Measurements from ENCODE around the gene EYA4.
A peak's percentile ranks its signal among the peaks of the same experiment; 100 is the strongest.

The EYA4 gene

DNA sequence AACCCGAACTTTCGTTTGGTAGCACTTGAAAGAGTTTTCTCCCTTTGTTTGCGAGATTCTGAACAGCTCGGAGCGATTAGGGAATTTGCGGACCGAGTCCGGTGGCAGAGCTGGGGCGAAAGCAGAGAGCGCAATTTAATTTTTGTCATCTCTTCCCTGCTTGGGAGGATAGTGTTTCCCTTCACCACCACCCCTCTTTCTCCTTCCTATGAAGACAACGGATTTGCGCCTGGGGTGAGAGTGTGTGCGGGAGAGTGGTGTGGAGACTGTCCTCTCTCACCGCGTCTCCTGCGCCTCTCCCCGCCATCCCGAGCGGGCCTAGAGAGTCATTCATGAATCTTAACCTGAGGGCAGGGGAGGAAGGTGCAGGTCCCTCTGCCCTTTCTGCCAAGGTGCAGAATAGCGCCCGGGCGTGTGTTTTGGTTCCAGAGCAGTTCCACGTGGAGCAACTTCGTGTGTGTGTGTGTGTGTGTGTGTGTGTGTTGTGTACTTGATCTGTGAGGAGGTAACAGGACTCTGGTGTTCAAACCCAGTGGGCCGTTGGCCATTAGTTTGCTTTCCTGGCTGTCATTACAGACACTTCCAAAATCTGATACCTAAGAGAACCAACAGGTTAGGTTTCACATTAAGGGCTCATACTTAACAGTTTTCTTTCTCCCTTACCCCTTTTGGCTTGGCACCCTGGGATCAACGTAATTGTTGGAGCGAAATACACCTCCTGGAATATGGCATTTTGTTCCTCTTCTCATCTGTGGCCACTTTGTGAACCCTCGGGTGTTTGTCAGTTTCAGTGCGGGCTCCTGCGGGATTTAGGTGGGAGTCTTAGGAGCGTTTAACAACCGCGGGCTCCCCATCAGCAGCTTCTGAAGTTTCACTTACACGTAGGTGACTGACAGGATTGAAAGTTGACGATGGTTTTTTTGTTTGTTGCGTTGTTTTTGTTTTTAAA is 1.8 kb downstream of the EYA4 start:
- Histone ChIP-seq H3K23ac (ENCODE audit: low read length) (no peak overlapping the region), H3K4ac (ENCODE audit: low read depth, low read length) (no peak overlapping the region), H3K79me1 (ENCODE audit: low read length) (no peaks in the 10 kb centered on the region), H3K27ac (ENCODE audit: low read depth, low read length) (no peak overlapping the region), H3K36me3 (ENCODE audit: control insufficient read depth in 1 of 2, insufficient read depth in 2 of 2, low read length in 2 of 2) (no peaks in the 10 kb centered on the region), H3K14ac (ENCODE audit: low read length) (no peak overlapping the region), H3K79me2 (ENCODE audit: control insufficient read depth, insufficient read depth, low read length, poor library complexity) (no peaks in the 10 kb centered on the region), H3K4me1 (ENCODE audit: control insufficient read depth in 1 of 2, insufficient read depth in 2 of 2, low read length in 2 of 2) (peaks cover 8 to 11% of the 10 kb centered on the region in 2 experiments), H3K27me3 (ENCODE audit: insufficient read depth, low read length) (peaks cover 35% of the 10 kb centered on the region), H2BK120ac (ENCODE audit: insufficient read depth, low read length, poor library complexity) (no peak overlapping the region), H3K9me3 (ENCODE audit: insufficient read depth, low read depth, low read length) (no peaks in the 10 kb centered on the region), H4K91ac (ENCODE audit: low read depth, low read length) (no peak overlapping the region), H3K18ac (ENCODE audit: low read length) (no peak overlapping the region), H4K8ac (ENCODE audit: low read depth, low read length) (no peak overlapping the region), H2AFZ (ENCODE audit: insufficient read depth, low read length, poor library complexity) (peak overlapping the region; percentile 18), H2AK5ac (ENCODE audit: low read length) (no peak overlapping the region), H2BK12ac (ENCODE audit: low read length) (no peak overlapping the region), H3K4me3 (ENCODE audit: low read depth, low read length) (no peak overlapping the region), H4K12ac (ENCODE audit: low read depth, low read length) (no peak overlapping the region), H2BK5ac (ENCODE audit: low read depth, low read length, poor library complexity) (no peak overlapping the region), H3K4me2 (ENCODE audit: low read length) (peak overlapping the region; percentile 100), H3K9ac (ENCODE audit: low read length) (no peak overlapping the region)
- no peak for DNase-seq
- no CpG with 5 or more reads among the region's 36 CpGs for WGBS (ENCODE audit: extremely low coverage, insufficient coverage, insufficient read length)

DNA sequence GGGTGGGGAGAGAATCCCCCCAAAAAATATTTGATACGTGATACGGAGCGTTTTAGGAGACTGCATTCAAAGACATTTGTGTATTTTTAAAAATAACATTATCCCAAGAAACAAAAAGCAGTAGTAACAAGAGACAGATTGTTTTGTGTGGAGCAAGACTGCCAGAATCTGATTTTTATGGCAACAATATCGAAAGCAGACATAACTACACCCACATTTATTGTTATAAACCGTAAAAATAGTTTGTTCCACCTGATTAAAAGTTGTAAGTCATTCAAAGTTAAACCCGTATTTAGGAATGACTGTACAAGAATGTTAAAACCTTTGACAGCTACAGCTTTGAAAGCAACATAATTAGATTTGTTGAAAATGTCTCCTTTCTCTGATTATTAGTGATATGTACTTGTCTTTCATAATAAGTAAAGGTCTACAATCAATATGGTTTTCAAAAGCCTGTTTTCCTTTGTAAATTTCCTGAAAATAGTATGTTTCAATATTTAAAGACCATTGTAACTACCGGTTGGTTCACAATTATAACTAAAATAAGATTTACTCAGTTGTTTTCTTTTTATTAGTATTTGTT is 2.7 kb downstream of the EYA4 start:
- Histone ChIP-seq H2BK120ac (ENCODE audit: insufficient read depth, low read length, poor library complexity) (no peak overlapping the region), H3K27me3 (ENCODE audit: insufficient read depth, low read length) (peaks cover 35% of the 10 kb centered on the region), H3K23ac (ENCODE audit: low read length) (no peak overlapping the region), H2AK5ac (ENCODE audit: low read length) (no peak overlapping the region), H2AFZ (ENCODE audit: insufficient read depth, low read length, poor library complexity) (no peak overlapping the region), H3K14ac (ENCODE audit: low read length) (no peak overlapping the region), H3K79me2 (ENCODE audit: control insufficient read depth, insufficient read depth, low read length, poor library complexity) (no peaks in the 10 kb centered on the region), H3K9me3 (ENCODE audit: insufficient read depth, low read depth, low read length) (no peaks in the 10 kb centered on the region), H3K9ac (ENCODE audit: low read length) (no peak overlapping the region), H3K27ac (ENCODE audit: low read depth, low read length) (no peak overlapping the region), H3K4me1 (ENCODE audit: control insufficient read depth in 1 of 2, insufficient read depth in 2 of 2, low read length in 2 of 2) (peaks cover 8 to 11% of the 10 kb centered on the region in 2 experiments), H2BK12ac (ENCODE audit: low read length) (no peak overlapping the region), H3K4me2 (ENCODE audit: low read length) (no peak overlapping the region), H3K79me1 (ENCODE audit: low read length) (no peaks in the 10 kb centered on the region), H3K36me3 (ENCODE audit: control insufficient read depth in 1 of 2, insufficient read depth in 2 of 2, low read length in 2 of 2) (no peaks in the 10 kb centered on the region), H4K12ac (ENCODE audit: low read depth, low read length) (no peak overlapping the region), H4K8ac (ENCODE audit: low read depth, low read length) (no peak overlapping the region), H3K4me3 (ENCODE audit: low read depth, low read length) (no peak overlapping the region), H4K91ac (ENCODE audit: low read depth, low read length) (no peak overlapping the region), H2BK5ac (ENCODE audit: low read depth, low read length, poor library complexity) (no peak overlapping the region), H3K4ac (ENCODE audit: low read depth, low read length) (no peak overlapping the region), H3K18ac (ENCODE audit: low read length) (no peak overlapping the region)
- no peak for DNase-seq
- WGBS (ENCODE audit: extremely low coverage, insufficient coverage, insufficient read length): no CpG with 5 or more reads among the region's 7 CpGs

DNA sequence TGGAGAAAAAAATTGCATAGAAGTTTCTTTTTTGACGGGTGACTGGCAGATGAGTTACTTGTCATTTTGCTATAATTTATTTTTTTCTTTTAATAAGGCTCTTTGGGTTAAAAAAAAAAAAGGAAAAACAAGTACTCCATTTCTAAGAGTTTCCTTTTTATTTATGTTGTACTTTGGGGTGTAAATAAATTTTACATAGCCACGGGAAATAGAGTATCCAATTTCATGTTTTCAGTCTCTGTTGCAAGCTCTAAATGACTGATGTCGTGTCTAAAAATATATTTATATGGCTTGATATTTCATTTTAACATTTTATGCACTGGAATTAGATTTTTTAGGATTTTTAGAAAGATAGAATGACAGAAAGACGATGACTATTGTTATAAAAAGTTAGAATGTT is 3.4 kb downstream of the EYA4 start:
- WGBS (ENCODE audit: extremely low coverage, insufficient coverage, insufficient read length): no CpG with 5 or more reads among the region's 4 CpGs
- Histone ChIP-seq H2BK12ac (ENCODE audit: low read length) (no peak overlapping the region), H3K4me1 (ENCODE audit: control insufficient read depth in 1 of 2, insufficient read depth in 2 of 2, low read length in 2 of 2) (peaks cover 8 to 11% of the 10 kb centered on the region in 2 experiments), H2BK5ac (ENCODE audit: low read depth, low read length, poor library complexity) (no peak overlapping the region), H4K12ac (ENCODE audit: low read depth, low read length) (no peak overlapping the region), H3K4ac (ENCODE audit: low read depth, low read length) (no peak overlapping the region), H3K27me3 (ENCODE audit: insufficient read depth, low read length) (peaks cover 34% of the 10 kb centered on the region), H3K9me3 (ENCODE audit: insufficient read depth, low read depth, low read length) (no peaks in the 10 kb centered on the region), H3K18ac (ENCODE audit: low read length) (no peak overlapping the region), H2AK5ac (ENCODE audit: low read length) (no peak overlapping the region), H3K27ac (ENCODE audit: low read depth, low read length) (no peak overlapping the region), H3K9ac (ENCODE audit: low read length) (no peak overlapping the region), H3K4me2 (ENCODE audit: low read length) (no peak overlapping the region), H2BK120ac (ENCODE audit: insufficient read depth, low read length, poor library complexity) (no peak overlapping the region), H3K4me3 (ENCODE audit: low read depth, low read length) (no peak overlapping the region), H3K36me3 (ENCODE audit: control insufficient read depth in 1 of 2, insufficient read depth in 2 of 2, low read length in 2 of 2) (no peaks in the 10 kb centered on the region), H3K23ac (ENCODE audit: low read length) (no peak overlapping the region), H3K14ac (ENCODE audit: low read length) (no peak overlapping the region), H3K79me2 (ENCODE audit: control insufficient read depth, insufficient read depth, low read length, poor library complexity) (no peaks in the 10 kb centered on the region), H4K8ac (ENCODE audit: low read depth, low read length) (no peak overlapping the region), H3K79me1 (ENCODE audit: low read length) (no peaks in the 10 kb centered on the region), H4K91ac (ENCODE audit: low read depth, low read length) (no peak overlapping the region), H2AFZ (ENCODE audit: insufficient read depth, low read length, poor library complexity) (no peak overlapping the region)
- no peak for DNase-seq

DNA sequence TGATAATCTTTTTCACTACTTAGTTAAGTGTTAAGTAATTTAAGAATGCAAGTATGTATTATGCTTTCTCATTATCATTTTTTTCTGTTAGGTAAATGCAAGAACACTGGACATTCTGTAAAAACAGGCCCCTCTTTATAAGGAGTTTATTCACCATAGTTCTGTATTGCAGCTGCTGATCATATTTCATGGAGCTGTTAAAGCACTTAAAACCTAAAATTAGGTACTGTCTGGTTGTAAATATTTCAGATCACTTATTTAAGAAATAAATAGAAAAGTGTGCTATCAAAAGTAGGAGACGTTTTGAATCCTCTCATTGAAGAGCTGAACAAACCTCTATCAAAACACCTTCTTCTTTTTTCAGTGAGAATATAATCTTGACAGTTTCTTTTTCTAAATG is 3.9 kb downstream of the EYA4 start:
- WGBS (ENCODE audit: extremely low coverage, insufficient coverage, insufficient read length): no CpG with 5 or more reads among the region's 1 CpG
- H2BK120ac ChIP-seq (ENCODE audit: insufficient read depth, low read length, poor library complexity): no peak overlapping the region
- no peak for DNase-seq
- H4K12ac ChIP-seq (ENCODE audit: low read depth, low read length): no peak overlapping the region
- no peak overlapping the region for H2BK12ac ChIP-seq (ENCODE audit: low read length)
- H3K4ac ChIP-seq (ENCODE audit: low read depth, low read length): no peak overlapping the region
- H3K9me3 ChIP-seq (ENCODE audit: insufficient read depth, low read depth, low read length): no peaks in the 10 kb centered on the region
- peaks cover 32% of the 10 kb centered on the region for H3K27me3 ChIP-seq (ENCODE audit: insufficient read depth, low read length)
- no peaks in the 10 kb centered on the region for H3K79me2 ChIP-seq (ENCODE audit: control insufficient read depth, insufficient read depth, low read length, poor library complexity)
- no peaks in the 10 kb centered on the region for H3K36me3 ChIP-seq (ENCODE audit: control insufficient read depth in 1 of 2, insufficient read depth in 2 of 2, low read length in 2 of 2)
- no peak overlapping the region for H2BK5ac ChIP-seq (ENCODE audit: low read depth, low read length, poor library complexity)
- H3K79me1 ChIP-seq (ENCODE audit: low read length): no peaks in the 10 kb centered on the region
- H3K4me3 ChIP-seq (ENCODE audit: low read depth, low read length): no peak overlapping the region
- H3K18ac ChIP-seq (ENCODE audit: low read length): no peak overlapping the region
- H3K27ac ChIP-seq (ENCODE audit: low read depth, low read length): no peak overlapping the region
- H2AK5ac ChIP-seq (ENCODE audit: low read length): no peak overlapping the region
- H2AFZ ChIP-seq (ENCODE audit: insufficient read depth, low read length, poor library complexity): no peak overlapping the region
- no peak overlapping the region for H3K9ac ChIP-seq (ENCODE audit: low read length)
- no peak overlapping the region for H3K4me2 ChIP-seq (ENCODE audit: low read length)
- H4K91ac ChIP-seq (ENCODE audit: low read depth, low read length): no peak overlapping the region
- no peak overlapping the region for H3K23ac ChIP-seq (ENCODE audit: low read length)
- H3K14ac ChIP-seq (ENCODE audit: low read length): no peak overlapping the region
- no peak overlapping the region for H4K8ac ChIP-seq (ENCODE audit: low read depth, low read length)
- H3K4me1 ChIP-seq (ENCODE audit: control insufficient read depth in 1 of 2, insufficient read depth in 2 of 2, low read length in 2 of 2): peaks cover 8 to 11% of the 10 kb centered on the region in 2 experiments
